SK-N-SH (cell line): ENCODE results near the gene TUBGCP2. TPM values are rescaled to one million over a fixed set of nuclear protein-coding genes. Genes with fewer than 3 reads are reported as not detected.

ENCODE experiments used
- CTCF ChIA-PET: fragments of 300-600, 350-600 bp; formaldehyde crosslinking; extraction: SDS; loops from one replicate; lab custom pipeline; 2021; lab: Yijun Ruan, JAX
- POLR2A ChIA-PET: fragments of 350-600 bp; sonication (Branson Sonifier 250); formaldehyde crosslinking; extraction: SDS; loops from one replicate; lab custom pipeline; 2020; ENCODE audit warnings: antibody characterized with exemption, inconsistent platforms; lab: Yijun Ruan, JAX
- DNase-seq: peaks from one replicate; pipeline ENCODE4 v3.0.0; 2012
- H2AFZ ChIP-seq: fragments of 200-600 bp; sonication (generic); 2 replicates; pipeline ENCODE4 v1.8.1; 2016; ENCODE audit warnings: antibody characterized with exemption, mild to moderate bottlenecking, low read depth
- H3F3A ChIP-seq: fragments of 200-600 bp; sonication (generic); replicated peaks from 2 replicates; pipeline ENCODE3; 2016; ENCODE audit warnings: antibody characterized with exemption, mild to moderate bottlenecking; ENCODE audit not compliant: insufficient read depth
- H3K27ac ChIP-seq, 2 experiments: fragments of 200-500 bp in 1 of 2; fragments of 200-600 bp in 1 of 2; sonication (Bioruptor generic) in 1 of 2; sonication (generic), shearing (Covaris generic) in 1 of 2; 2 replicates each; pipeline versions ENCODE4 v1.5.1 to v1.6.1; 2014 to 2016; ENCODE audit warnings: low read depth in 2 of 2, inconsistent platforms in 1 of 2, low read length in 1 of 2, mild to moderate bottlenecking in 1 of 2, mixed read lengths in 1 of 2
- H3K27me3 ChIP-seq: fragments of 200-600 bp; sonication (generic), shearing (Covaris generic); 2 replicates; pipeline ENCODE4 v1.6.1; 2016; ENCODE audit warnings: mixed run types; ENCODE audit not compliant: insufficient read depth
- H3K36me3 ChIP-seq, 2 experiments: fragments of 200-500 bp in 1 of 2; fragments of 200-600 bp in 1 of 2; sonication (Bioruptor generic) in 1 of 2; sonication (generic) in 1 of 2; replicated peaks in 1 of 2; 2 replicates each; pipeline versions ENCODE3 to v1.5.1; 2014 to 2016; ENCODE audit warnings: low read length in 1 of 2, mild to moderate bottlenecking in 1 of 2; ENCODE audit not compliant: insufficient read depth in 2 of 2, control insufficient read depth in 1 of 2
- H3K4me1 ChIP-seq, 2 experiments: fragments of 200-500 bp in 1 of 2; fragments of 200-600 bp in 1 of 2; sonication (Bioruptor generic) in 1 of 2; sonication (generic), shearing (Covaris generic) in 1 of 2; 2 replicates each; pipeline versions ENCODE4 v1.5.1 to v1.6.1; 2014 to 2016; ENCODE audit warnings: low read depth in 1 of 2, low read length in 1 of 2, mixed run types in 1 of 2; ENCODE audit not compliant: insufficient read depth in 2 of 2, control insufficient read depth in 1 of 2
- H3K4me2 ChIP-seq: fragments of 200-600 bp; sonication (generic), shearing (Covaris generic); 2 replicates; pipeline ENCODE4 v1.6.1; 2017; ENCODE audit warnings: mixed run types
- H3K4me3 ChIP-seq, 2 experiments: fragments of 200-500 bp in 1 of 2; fragments of 200-600 bp in 1 of 2; sonication (Bioruptor generic) in 1 of 2; sonication (generic), shearing (Covaris generic) in 1 of 2; 2 replicates each; pipeline versions ENCODE4 v1.5.1 to v1.8.1; 2014 to 2016; ENCODE audit warnings: low read depth in 2 of 2, inconsistent platforms in 1 of 2, low read length in 1 of 2, mild to moderate bottlenecking in 1 of 2, mixed read lengths in 1 of 2, moderate library complexity in 1 of 2
- H3K79me2 ChIP-seq: fragments of 200-600 bp; sonication (generic); 2 replicates; pipeline ENCODE4 v1.8.1; 2017; ENCODE audit warnings: mild to moderate bottlenecking; ENCODE audit not compliant: insufficient read depth
- H3K9ac ChIP-seq: fragments of 200-600 bp; sonication (generic); 2 replicates; pipeline ENCODE4 v1.6.1; 2017; ENCODE audit warnings: mixed run types
- H3K9me2 ChIP-seq: fragments of 200-600 bp; sonication (generic); 2 replicates; pipeline ENCODE4 v1.6.1; 2017; ENCODE audit warnings: mixed run types
- H3K9me3 ChIP-seq: fragments of 200-600 bp; sonication (generic); 2 replicates; pipeline ENCODE4 v1.6.1; 2017; ENCODE audit warnings: mixed run types, mild to moderate bottlenecking, moderate library complexity
- H4K20me1 ChIP-seq: fragments of 200-600 bp; sonication (generic); 2 replicates; pipeline ENCODE4 v1.6.1; 2017; ENCODE audit warnings: mild to moderate bottlenecking, mixed run types; ENCODE audit not compliant: insufficient read depth
- CHD2 ChIP-seq: fragments of 150-350 bp; IDR thresholded peaks from 2 replicates; pipeline ENCODE4 v1.6.1; 2018; ENCODE audit warnings: low read length; ENCODE audit not compliant: partially characterized antibody
- ELF1 ChIP-seq: IDR thresholded peaks from 2 replicates; pipeline ENCODE4 v1.4.0; 2012
- EZH2phosphoT487 ChIP-seq: fragments of 200-600 bp; sonication (generic); IDR thresholded peaks from 2 replicates; pipeline ENCODE4 v1.6.1; 2017; ENCODE audit warnings: low read depth, mixed run types, mild to moderate bottlenecking, antibody characterized with exemption, moderate library complexity, borderline replicate concordance
- FOSL2 ChIP-seq: IDR thresholded peaks from 2 replicates; pipeline ENCODE4 v1.4.0; 2012; ENCODE audit warnings: low read depth, mild to moderate bottlenecking, moderate library complexity, borderline replicate concordance
- FOXJ3 ChIP-seq: sonication (generic); formaldehyde crosslinking; IDR thresholded peaks from 2 replicates; pipeline ENCODE4 v1.5.1; 2020; ENCODE audit warnings: mild to moderate bottlenecking, missing genetic modification reagents
- FOXM1 ChIP-seq: IDR thresholded peaks from 2 replicates; pipeline ENCODE4 v1.4.0; 2012; ENCODE audit warnings: low read depth, mild to moderate bottlenecking
- GATA2 ChIP-seq: sonication (generic); formaldehyde crosslinking; IDR thresholded peaks from 2 replicates; pipeline ENCODE4 v1.5.0; 2020; ENCODE audit warnings: mild to moderate bottlenecking, missing genetic modification reagents
- MXI1 ChIP-seq: IDR thresholded peaks from 2 replicates; pipeline ENCODE4 v1.6.1; 2012; ENCODE audit warnings: mild to moderate bottlenecking, low read depth, low read length, improper control_type of control experiment
- RAD21 ChIP-seq: IDR thresholded peaks from 2 replicates; pipeline ENCODE4 v1.6.1; 2012; ENCODE audit warnings: mild to moderate bottlenecking, low read length
- RCOR1 ChIP-seq: fragments of 150-350 bp; IDR thresholded peaks from 2 replicates; pipeline ENCODE4 v1.6.1; 2017; ENCODE audit warnings: antibody characterized with exemption, low read length
- TAF1 ChIP-seq: IDR thresholded peaks from 2 replicates; pipeline ENCODE4 v1.6.1; 2012; ENCODE audit warnings: low read depth, mild to moderate bottlenecking, low read length, moderate library complexity, borderline replicate concordance
- TCF12 ChIP-seq: IDR thresholded peaks from 2 replicates; pipeline ENCODE4 v1.4.0; 2012
- TEAD4 ChIP-seq: IDR thresholded peaks from 2 replicates; pipeline ENCODE4 v1.4.0; 2012; ENCODE audit warnings: mild to moderate bottlenecking, borderline replicate concordance; ENCODE audit not compliant: insufficient read depth
- WGBS: methylation state at CpG from one replicate; pipeline ENCODE4 v1.1.6; 2017; ENCODE audit warnings: low lambda C conversion rate; 5-methylcytosine and 5-hydroxymethylcytosine counted together
- polyA plus RNA-seq, 3 experiments: library from polyadenylated mRNA; depleted of rRNA; stranded (reverse); fragments of >200 nt; gene quantifications; 2 replicates each; pipeline ENCODE4 v1.2.3, GENCODE V29; 2012
- TF ChIP-seq, protein P1 (sequence below): IDR thresholded peaks from 2 replicates; pipeline ENCODE4 v1.4.0; 2012; ENCODE audit warnings: low read depth
- TF ChIP-seq, protein P2 (sequence below): IDR thresholded peaks from 2 replicates; pipeline ENCODE4 v1.4.0; 2012; ENCODE audit warnings: low read depth, borderline replicate concordance
- TF ChIP-seq, protein P3 (sequence below): fragments of 150-350 bp; IDR thresholded peaks from 2 replicates; pipeline ENCODE4 v1.6.1; 2016; ENCODE audit warnings: mild to moderate bottlenecking, low read depth, low read length
- TF ChIP-seq, protein P4 (sequence below): fragments of 150-350 bp; IDR thresholded peaks from 2 replicates; pipeline ENCODE4 v1.6.1; 2017; ENCODE audit warnings: antibody characterized with exemption, low read length, low read depth, borderline replicate concordance

The TUBGCP2 gene
- polyA plus RNA-seq, 1 of the 3 experiments (the other 2 are of a cell fraction): 49.1 TPM

DNA sequence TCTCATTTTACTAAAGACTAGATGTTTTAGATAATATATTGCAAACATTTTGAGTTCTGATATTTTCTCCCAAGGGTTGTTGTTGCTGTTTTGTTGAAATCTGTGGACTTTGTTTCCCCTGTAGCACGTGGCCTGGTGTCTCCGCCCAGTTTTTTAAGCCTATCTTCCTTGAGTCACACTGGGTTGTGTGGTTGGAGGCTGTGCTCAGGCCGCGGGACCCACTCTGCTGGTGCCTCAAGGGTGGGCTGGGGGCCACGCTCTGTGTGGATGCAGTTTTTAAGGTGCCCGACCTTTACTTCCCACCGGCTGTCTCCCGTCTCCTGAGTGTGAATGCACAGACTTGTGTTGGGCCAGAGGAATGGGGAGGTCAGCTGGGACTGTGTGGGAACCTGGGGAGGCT, 34.3 kb upstream of the TUBGCP2 start:
- CTCF ChIA-PET: interaction anchor here (3.3 kb wide), 1 partner anchor 14 kb away, joined by 21 read pairs; no protein-coding TSS in a partner anchor
- WGBS: 32% methylated on average over 8 of the region's 8 CpGs
- TF ChIP-seq MXI1: no peak
- no peak for TF ChIP-seq TAF1
- TF ChIP-seq GATA2: no peak
- TF ChIP-seq TCF12: no peak
- TF ChIP-seq, protein P1, sequence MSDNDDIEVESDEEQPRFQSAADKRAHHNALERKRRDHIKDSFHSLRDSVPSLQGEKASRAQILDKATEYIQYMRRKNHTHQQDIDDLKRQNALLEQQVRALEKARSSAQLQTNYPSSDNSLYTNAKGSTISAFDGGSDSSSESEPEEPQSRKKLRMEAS: no peak
- TF ChIP-seq FOXJ3 (CRISPR knock-in tag): no peak
- TF ChIP-seq, protein P2, sequence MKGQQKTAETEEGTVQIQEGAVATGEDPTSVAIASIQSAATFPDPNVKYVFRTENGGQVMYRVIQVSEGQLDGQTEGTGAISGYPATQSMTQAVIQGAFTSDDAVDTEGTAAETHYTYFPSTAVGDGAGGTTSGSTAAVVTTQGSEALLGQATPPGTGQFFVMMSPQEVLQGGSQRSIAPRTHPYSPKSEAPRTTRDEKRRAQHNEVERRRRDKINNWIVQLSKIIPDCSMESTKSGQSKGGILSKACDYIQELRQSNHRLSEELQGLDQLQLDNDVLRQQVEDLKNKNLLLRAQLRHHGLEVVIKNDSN: no peak
- DNase-seq: no peak
- Histone ChIP-seq H3K36me3 (no peaks in the 10 kb centered on the region), H3K9ac (no peak overlapping the region), H3K79me2 (no peaks in the 10 kb centered on the region), H3K27me3 (peaks cover 51% of the 10 kb centered on the region; the same call in 1 of the 2 replicates), H3K4me1 (peaks cover 0 to 7% of the 10 kb centered on the region in 2 experiments; a peak in 1 of 4 replicates), H3K4me2 (0 out of 2 replicates have a peak overlapping the region, but pooled peaks have one; percentile 24), H3K9me2 (no peaks in the 10 kb centered on the region), H4K20me1 (no peaks in the 10 kb centered on the region), H3K9me3 (no peaks in the 10 kb centered on the region), H2AFZ (no peak overlapping the region), H3F3A (no peaks in the 10 kb centered on the region), H3K4me3 (no peak overlapping the region), H3K27ac (no peak overlapping the region)
- POLR2A ChIA-PET: no interaction called here

DNA sequence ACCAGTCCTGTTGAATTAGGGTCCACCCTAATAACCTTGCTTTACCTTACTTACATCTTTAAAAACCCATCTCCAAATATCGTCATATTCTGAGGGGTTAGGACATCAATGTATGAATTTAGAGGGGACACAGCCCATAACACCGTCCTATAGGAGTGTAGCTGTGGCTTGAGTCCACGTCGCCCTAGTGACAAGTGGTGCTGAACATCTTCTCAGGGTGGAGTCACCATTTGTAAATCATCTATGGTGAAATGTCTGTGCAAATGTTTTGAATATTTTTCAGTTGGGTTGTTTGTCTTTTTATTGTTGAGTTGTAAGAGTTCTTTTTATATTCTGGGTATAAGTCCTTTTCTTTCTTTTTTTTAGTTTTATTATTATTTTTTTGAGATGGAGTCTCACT, 33.3 kb upstream of the TUBGCP2 start:
- no peaks in the 10 kb centered on the region for H3F3A ChIP-seq
- CTCF ChIA-PET: interaction anchor here (3.1 kb wide), 1 partner anchor 13 kb away, joined by 19 read pairs; no protein-coding TSS in a partner anchor
- TF ChIP-seq FOXM1 (no peak), FOSL2 (no peak), CHD2 (no peak), EZH2phosphoT487 (no peak), GATA2 (no peak), RAD21 (no peak), TEAD4 (no peak), RCOR1 (no peak), ELF1 (no peak)
- TF ChIP-seq, protein P3, sequence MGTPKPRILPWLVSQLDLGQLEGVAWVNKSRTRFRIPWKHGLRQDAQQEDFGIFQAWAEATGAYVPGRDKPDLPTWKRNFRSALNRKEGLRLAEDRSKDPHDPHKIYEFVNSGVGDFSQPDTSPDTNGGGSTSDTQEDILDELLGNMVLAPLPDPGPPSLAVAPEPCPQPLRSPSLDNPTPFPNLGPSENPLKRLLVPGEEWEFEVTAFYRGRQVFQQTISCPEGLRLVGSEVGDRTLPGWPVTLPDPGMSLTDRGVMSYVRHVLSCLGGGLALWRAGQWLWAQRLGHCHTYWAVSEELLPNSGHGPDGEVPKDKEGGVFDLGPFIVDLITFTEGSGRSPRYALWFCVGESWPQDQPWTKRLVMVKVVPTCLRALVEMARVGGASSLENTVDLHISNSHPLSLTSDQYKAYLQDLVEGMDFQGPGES: no peak
- TF ChIP-seq, protein P4, sequence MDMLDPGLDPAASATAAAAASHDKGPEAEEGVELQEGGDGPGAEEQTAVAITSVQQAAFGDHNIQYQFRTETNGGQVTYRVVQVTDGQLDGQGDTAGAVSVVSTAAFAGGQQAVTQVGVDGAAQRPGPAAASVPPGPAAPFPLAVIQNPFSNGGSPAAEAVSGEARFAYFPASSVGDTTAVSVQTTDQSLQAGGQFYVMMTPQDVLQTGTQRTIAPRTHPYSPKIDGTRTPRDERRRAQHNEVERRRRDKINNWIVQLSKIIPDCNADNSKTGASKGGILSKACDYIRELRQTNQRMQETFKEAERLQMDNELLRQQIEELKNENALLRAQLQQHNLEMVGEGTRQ: no peak

More for the DNA sequence above, 33.3 kb upstream of the TUBGCP2 start:
- Histone ChIP-seq H3K79me2 (no peaks in the 10 kb centered on the region), H3K4me2 (no peak overlapping the region), H3K4me3 (no peak overlapping the region), H2AFZ (no peak overlapping the region), H3K36me3 (no peaks in the 10 kb centered on the region), H3K9ac (no peak overlapping the region), H4K20me1 (no peaks in the 10 kb centered on the region), H3K27ac (no peak overlapping the region), H3K9me3 (no peaks in the 10 kb centered on the region), H3K9me2 (no peaks in the 10 kb centered on the region), H3K4me1 (peaks cover 0 to 1% of the 10 kb centered on the region in 2 experiments; a peak in 1 of 4 replicates), H3K27me3 (peaks cover 53% of the 10 kb centered on the region)
- DNase-seq: no peak
- WGBS: 38% methylated on average over 4 of the region's 4 CpGs
- POLR2A ChIA-PET: no interaction called here
